Fibroblast of lung (primary cell): ENCODE data around the gene NME8. TPM values are rescaled to one million over a fixed set of nuclear protein-coding genes. Genes with fewer than 3 reads are reported as not detected.

Experiments used
- DNase-seq, 2 donors: peaks; one replicate each; pipeline versions ENCODE4 v3.0.0 to v3.0.0-alpha.2; 2010; ENCODE audit warnings: low read depth in 2 of 2
- H2AFZ ChIP-seq: 2 replicates; pipeline ENCODE4 v1.5.1; 2012; ENCODE audit warnings: low read length, control low read depth, inconsistent platforms
- H3K27ac ChIP-seq: 2 replicates; pipeline ENCODE4 v1.5.1; 2011; ENCODE audit warnings: low read length, control low read depth; ENCODE audit not compliant: insufficient read depth
- H3K27me3 ChIP-seq: 2 replicates; pipeline ENCODE4 v1.5.1; 2011; ENCODE audit warnings: mild to moderate bottlenecking, low read length; ENCODE audit not compliant: control insufficient read depth, insufficient read depth
- H3K36me3 ChIP-seq: 2 replicates; pipeline ENCODE4 v1.5.1; 2011; ENCODE audit warnings: low read length; ENCODE audit not compliant: control insufficient read depth, insufficient read depth
- H3K4me1 ChIP-seq: 2 replicates; pipeline ENCODE4 v1.5.1; 2011; ENCODE audit warnings: low read length; ENCODE audit not compliant: control insufficient read depth, insufficient read depth; ENCODE audit errors: extremely low read depth
- H3K4me2 ChIP-seq: 2 replicates; pipeline ENCODE4 v1.5.1; 2011; ENCODE audit warnings: low read length, control low read depth; ENCODE audit not compliant: insufficient read depth; ENCODE audit errors: extremely low read depth
- H3K4me3 ChIP-seq, 4 experiments: fragments of 200-600 bp in 1 of 4; sonication (generic) in 1 of 4; replicated peaks in 1 of 4; 2 replicates each; pipeline ENCODE4 v1.5.1; 2011 to 2016; ENCODE audit warnings: low read length in 4 of 4, low read depth in 3 of 4, mild to moderate bottlenecking in 3 of 4, control low read depth in 2 of 4, inconsistent platforms in 1 of 4, mixed read lengths in 1 of 4; ENCODE audit not compliant: insufficient read depth in 1 of 4; ENCODE audit errors: control extremely low read depth in 1 of 4
- H3K79me2 ChIP-seq: 2 replicates; pipeline ENCODE4 v1.5.1; 2012; ENCODE audit warnings: mild to moderate bottlenecking, low read length, inconsistent platforms; ENCODE audit not compliant: control insufficient read depth, insufficient read depth
- H3K9ac ChIP-seq: 2 replicates; pipeline ENCODE4 v1.5.1; 2011; ENCODE audit warnings: mild to moderate bottlenecking, low read length, control low read depth; ENCODE audit not compliant: insufficient read depth
- H3K9me3 ChIP-seq: 2 replicates; pipeline ENCODE4 v1.5.1; 2012; ENCODE audit warnings: low read depth, low read length; ENCODE audit not compliant: control insufficient read depth, insufficient read depth
- H4K20me1 ChIP-seq: 2 replicates; pipeline ENCODE4 v1.5.1; 2011; ENCODE audit warnings: low read length; ENCODE audit not compliant: control insufficient read depth, insufficient read depth; ENCODE audit errors: extremely low read depth
- CTCF ChIP-seq, 2 donors: IDR thresholded peaks in 1 of 2; conservative IDR thresholded peaks in 1 of 2; 1 replicate in 1 of 2; 2 replicates in 1 of 2; pipeline ENCODE4 v1.5.1; 2011 to 2012; ENCODE audit warnings: low read length in 2 of 2, control low read depth in 1 of 2, inconsistent platforms in 1 of 2, low read depth in 1 of 2, mild to moderate bottlenecking in 1 of 2
- EZH2 ChIP-seq: IDR thresholded peaks from 2 replicates; pipeline ENCODE4 v1.5.1; 2012; ENCODE audit warnings: low read length, control low read depth, mild to moderate bottlenecking; ENCODE audit errors: missing control alignments
- polyA plus RNA-seq, 2 donors: library from polyadenylated mRNA; depleted of rRNA in 1 of 2; stranded (reverse) in 1 of 2; unstranded in 1 of 2; fragments of >200 nt; gene quantifications; 2 replicates each; pipeline ENCODE4 v1.2.1, GENCODE V29; 2011 to 2012; ENCODE audit warnings: missing spikeins in 1 of 2
- total RNA-seq: library from RNA; depleted of rRNA; stranded (reverse); fragments of >200 nt; gene quantifications from 2 replicates; pipeline ENCODE4 v1.2.1, GENCODE V29; 2014

The NME8 gene
- total and polyA plus RNA-seq, 2 donors (not counting 1 experiment from before 2014, with no cell fraction given), result not detected

- no peak for TF ChIP-seq CTCF (conservative IDR thresholded peaks at IDR 0.05 in 1 of 2, IDR thresholded peaks at IDR 0.05 in 1 of 2; ENCODE audit: low read depth in 1 of 2, low read length in 2 of 2)
- no peak for TF ChIP-seq EZH2
- Histone ChIP-seq H3K27me3 (no peaks in the 10 kb centered on the region), H3K4me1 (no peaks in the 10 kb centered on the region), H4K20me1 (no peaks in the 10 kb centered on the region), H3K4me3 (no peak overlapping the region), H3K9ac (no peak overlapping the region), H3K36me3 (no peaks in the 10 kb centered on the region), H2AFZ (no peak overlapping the region), H3K79me2 (no peaks in the 10 kb centered on the region), H3K27ac (no peak overlapping the region), H3K4me2 (no peak overlapping the region), H3K9me3 (no peaks in the 10 kb centered on the region)
- DNase-seq, result no peak
These were observed 32.6 kb upstream of the NME8 start for GRCh38 chr7:37815671-37816371.

GRCh38 chr7:37816922-37817590 lies 31.3 kb upstream of the NME8 start:
- Histone ChIP-seq H3K27ac (no peak overlapping the region), H3K9ac (no peak overlapping the region)

GRCh38 chr7:37817591-37817960 lies 30.8 kb upstream of the NME8 start:
- H4K20me1 ChIP-seq, result no peaks in the 10 kb centered on the region
- H2AFZ ChIP-seq, result no peak overlapping the region

More at GRCh38 chr7:37816922-37817590, 31.3 kb upstream of the NME8 start:
- H3K4me3 ChIP-seq, result no peak overlapping the region
- no peak overlapping the region for H2AFZ ChIP-seq
- no peaks in the 10 kb centered on the region for H3K9me3 ChIP-seq
- H3K27me3 ChIP-seq, result no peaks in the 10 kb centered on the region
- TF ChIP-seq EZH2 (no peak), CTCF (conservative IDR thresholded peaks at IDR 0.05 in 1 of 2, IDR thresholded peaks at IDR 0.05 in 1 of 2; ENCODE audit: low read depth in 1 of 2, low read length in 2 of 2) (no peak)
- H3K4me1 ChIP-seq, result no peaks in the 10 kb centered on the region
- H3K79me2 ChIP-seq, result no peaks in the 10 kb centered on the region
- no peak for DNase-seq
- H3K4me2 ChIP-seq, result no peak overlapping the region
- H3K36me3 ChIP-seq, result no peaks in the 10 kb centered on the region
- H4K20me1 ChIP-seq, result no peaks in the 10 kb centered on the region

More at GRCh38 chr7:37817591-37817960, 30.8 kb upstream of the NME8 start:
- Histone ChIP-seq H3K27ac (no peak overlapping the region), H3K9ac (no peak overlapping the region), H3K4me1 (no peaks in the 10 kb centered on the region), H3K9me3 (no peaks in the 10 kb centered on the region), H3K79me2 (no peaks in the 10 kb centered on the region), H3K4me2 (no peak overlapping the region), H3K36me3 (no peaks in the 10 kb centered on the region), H3K4me3 (no peak overlapping the region), H3K27me3 (no peaks in the 10 kb centered on the region)
- TF ChIP-seq EZH2 (no peak), CTCF (conservative IDR thresholded peaks at IDR 0.05 in 1 of 2, IDR thresholded peaks at IDR 0.05 in 1 of 2; ENCODE audit: low read depth in 1 of 2, low read length in 2 of 2) (no peak)
- DNase-seq, result no peak
